NCI-H2227 treated with DMSO at 0.1 percent for 48 hours (cell line): ENCODE results near the gene CLK3.

Experiments used
- DNase-seq: peaks from one replicate; lab custom pipeline; 2025; lab: John Stamatoyannopoulos, UW

Gene CLK3

DNA sequence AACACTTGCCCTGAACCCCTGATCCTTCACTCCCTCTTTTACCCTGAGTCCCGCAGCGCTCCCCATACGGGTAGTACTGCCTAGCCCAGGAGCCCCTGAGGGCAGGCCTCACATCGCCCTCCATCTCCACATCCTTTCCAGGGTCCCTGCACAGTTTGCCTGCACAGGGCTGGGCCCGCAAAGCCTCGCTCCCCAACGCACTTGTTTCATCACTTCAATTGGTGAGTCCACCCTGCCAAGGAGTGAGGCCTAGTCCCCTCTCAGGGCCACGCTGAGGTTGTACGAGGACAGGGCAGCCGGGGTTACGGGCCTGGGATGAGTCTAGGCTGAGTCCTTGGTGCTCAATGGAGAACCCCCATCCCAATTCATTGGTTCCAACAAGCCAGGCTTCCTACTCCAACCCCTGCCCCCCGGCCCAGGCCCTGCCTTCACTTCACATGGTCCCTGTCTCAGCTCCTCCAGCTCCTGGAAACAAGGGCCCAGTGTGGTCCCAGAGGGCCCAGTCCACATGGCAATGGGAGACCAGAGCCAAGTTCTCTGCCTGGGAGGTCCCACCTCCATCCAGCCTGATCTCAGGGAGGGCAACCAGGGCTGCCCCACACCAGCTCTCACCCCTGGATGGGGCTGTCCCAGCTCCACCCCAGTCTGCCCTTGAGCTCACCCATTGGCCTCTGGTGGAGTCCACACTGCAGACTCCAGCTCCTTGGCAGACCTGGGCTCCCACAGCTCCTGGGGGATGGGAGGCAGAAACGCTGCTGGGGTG lies 12.4 kb upstream of the CLK3 start:
- DNase-seq: no peak

DNA sequence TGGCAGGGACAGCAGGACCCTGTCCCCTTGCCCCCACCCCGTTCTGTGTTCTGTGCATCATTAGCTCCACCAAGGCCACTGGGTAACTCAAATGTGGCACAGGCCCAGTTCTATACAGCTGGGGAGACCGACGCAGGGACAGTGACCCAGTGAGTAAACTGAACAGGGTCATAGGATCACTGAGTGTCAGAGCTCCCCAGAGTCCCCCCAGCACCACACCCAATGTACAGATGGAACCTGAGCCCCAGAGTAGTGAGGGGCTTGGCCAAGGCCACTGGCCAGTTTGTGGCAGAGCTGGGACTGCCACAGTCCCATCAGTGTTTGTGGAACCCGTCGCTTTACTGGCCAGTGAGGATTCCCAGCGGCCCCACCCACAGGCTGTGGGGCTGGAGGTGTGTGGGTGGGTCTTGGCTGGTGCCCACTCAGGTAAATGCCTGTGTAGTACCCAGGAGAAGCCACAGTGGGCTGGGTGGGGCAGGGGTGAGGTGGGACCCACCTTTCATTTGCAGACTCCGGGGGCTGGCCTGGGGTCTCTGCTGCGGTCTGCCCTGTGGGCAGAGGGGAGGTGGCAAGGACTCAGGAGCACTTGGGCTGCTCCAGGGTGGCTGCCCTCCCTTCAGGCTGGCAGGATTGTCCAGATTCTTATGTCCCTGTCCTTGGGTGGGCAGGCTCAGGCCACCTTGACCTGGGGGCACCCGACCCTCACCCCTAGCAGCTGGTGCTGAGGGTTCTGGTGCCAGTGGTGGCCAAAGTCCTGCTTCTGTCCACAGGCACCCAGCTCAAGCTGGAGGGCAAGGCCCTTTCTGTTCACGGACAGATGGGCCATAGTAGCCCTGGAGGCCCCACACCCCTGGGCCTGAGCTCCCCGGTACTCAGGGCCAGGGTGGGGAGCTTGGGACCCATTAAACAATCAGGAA lies 11.6 kb upstream of the CLK3 start:
- DNase-seq: no peak

- no peak for DNase-seq
Observed at GRCh38 chr15:74604983-74605794, 10.4 kb upstream of the CLK3 start.

DNA sequence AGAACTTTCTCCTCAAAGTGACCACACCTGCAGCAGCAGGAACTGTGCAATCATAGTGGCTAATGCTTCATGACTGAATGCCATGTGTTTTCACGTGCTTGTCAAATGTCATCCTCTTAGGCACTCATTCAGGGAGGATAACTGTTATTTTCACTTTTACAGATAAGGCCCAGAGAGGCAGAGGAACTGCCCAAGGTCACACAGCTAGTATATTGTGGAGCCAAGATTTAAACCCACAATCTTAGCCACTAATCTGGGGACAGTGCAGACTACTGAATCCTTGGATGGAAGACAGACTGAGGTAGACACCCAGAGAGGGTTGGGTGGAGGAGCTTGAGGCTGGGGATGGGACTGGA lies 9.9 kb upstream of the CLK3 start:
- no peak for DNase-seq

DNA sequence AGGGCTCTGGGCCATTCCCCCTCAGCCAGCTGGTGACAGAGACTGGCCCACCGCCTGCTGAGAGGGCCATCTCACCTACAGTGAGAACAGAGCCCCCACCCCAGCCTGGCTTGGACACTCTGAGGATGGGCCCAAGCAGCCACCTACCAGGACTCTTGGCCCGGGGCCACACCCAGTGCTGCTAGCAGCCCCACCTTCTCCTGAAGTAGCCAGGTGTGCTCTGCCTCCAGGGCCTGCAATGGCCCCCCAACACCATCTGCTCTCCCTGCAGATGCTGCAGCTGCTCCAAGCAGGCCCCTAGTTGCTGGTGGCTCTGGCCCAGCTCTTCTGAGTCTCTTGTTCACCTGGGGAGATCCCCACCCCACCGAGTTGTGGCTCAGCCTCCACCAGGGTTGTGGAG lies 6.8 kb upstream of the CLK3 start:
- no peak for DNase-seq

DNA sequence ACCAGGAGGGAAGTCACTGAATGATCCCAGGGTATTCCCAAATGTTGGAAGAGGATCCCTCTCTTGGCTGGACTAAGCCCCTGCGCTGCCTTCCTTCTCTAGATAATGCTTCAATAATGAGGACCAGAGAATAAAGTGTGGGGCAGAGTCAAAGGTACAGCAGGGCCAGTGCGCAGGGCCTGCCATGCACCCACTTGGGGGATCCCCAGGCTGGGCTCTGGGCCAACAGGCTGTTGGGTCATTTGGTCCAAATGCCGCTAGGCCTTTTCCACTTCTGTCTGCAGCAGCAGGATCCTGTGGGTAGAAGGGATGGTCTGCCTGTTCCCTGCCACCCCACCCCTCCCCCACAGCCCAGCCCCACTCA lies 5.7 kb upstream of the CLK3 start:
- DNase-seq: no peak

- DNase-seq: no peak
Observed at GRCh38 chr15:74610302-74610951, 5.2 kb upstream of the CLK3 start.

- DNase-seq: no peak
Observed at GRCh38 chr15:74611341-74611740, 4.3 kb upstream of the CLK3 start.

- no peak for DNase-seq
Observed at GRCh38 chr15:74611834-74612233, 3.8 kb upstream of the CLK3 start.

DNA sequence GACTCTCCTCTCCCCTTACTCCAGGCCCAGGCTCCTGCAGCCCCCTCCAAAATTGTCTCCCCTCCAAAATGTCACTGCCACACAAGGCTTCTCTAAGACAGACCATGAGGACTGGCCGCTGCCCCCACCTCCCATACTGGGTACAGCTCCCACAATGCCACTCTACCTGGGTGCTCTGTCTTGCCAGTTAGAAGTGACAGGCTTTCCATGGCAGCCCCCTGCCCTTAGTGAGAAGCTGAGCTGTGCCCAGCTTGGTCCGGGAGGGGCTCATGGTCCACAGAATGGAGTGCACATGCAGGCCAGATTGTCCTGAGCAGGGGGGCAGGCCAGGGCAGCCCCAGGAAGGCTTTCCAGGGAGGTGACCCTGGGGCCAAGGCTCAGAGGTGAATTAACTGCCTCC lies 3.0 kb upstream of the CLK3 start:
- DNase-seq: no peak

GRCh38 chr15:74613089-74613952 lies 2.3 kb upstream of the CLK3 start:
- DNase-seq: no peak

DNA sequence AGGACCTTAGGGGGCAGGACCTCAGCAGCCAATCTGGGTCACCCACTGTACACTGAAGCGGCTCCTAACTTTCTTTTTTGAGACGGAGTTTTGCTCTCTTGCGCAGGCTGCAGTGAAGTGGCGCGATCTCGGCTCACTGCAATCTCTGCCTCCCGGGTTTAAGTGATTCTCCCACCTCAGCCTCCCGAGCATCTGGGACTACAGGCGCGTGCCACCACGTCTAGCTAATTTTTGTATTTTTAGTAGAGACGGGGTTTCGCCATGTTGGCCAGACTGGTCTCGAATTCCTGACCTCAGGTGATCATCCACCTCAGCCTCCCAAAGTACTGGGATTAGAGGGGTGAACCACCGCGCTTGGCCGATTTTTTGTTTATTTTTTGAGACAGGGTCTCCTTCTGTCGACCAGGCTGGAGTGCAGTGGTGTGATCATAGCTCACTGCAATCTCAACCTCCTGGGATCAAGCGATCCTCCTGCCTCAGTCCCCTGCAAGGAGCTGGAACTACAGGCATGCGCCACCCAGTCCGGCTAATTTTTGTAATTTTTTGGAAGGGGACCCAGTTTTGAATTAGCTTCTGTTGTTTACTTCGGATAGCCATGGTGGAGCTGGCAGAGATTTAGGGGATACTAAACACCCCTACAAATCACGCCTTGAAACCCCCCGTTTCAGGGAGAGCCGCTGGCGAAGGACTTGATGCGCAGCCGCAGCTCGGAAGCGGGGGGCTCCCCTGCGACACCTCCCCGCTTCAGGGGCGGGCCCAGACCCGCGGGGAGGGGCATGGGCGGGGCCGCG lies 1.5 kb upstream of the CLK3 start:
- peak; percentile 62 for DNase-seq

GRCh38 chr15:74614744-74615507 lies 710 bp upstream of the CLK3 start:
- DNase-seq: peak; percentile 43

- DNase-seq: peak; percentile 3
Observed at GRCh38 chr15:74616366-74616939, 817 bp downstream of the CLK3 start.

DNA sequence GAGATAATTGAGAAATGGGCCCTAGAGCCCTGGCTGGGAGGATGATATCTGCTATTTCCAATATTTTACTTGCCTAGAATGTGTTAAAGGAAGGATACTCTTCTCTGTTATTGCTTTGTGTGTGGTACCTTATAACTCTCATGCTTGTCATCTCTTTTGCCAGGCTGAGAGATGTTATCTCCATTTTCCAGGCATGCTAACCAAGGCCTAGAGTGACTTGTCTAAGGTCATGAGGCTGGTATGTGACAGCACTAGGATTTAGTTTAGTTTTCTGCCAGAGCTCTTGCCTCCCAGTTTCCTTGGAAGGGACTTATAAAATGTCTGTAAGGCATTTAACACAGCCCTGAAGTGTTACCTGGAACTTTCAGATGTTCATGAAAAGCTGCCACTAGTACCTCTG lies 1.4 kb downstream of the CLK3 start:
- DNase-seq: no peak

DNA sequence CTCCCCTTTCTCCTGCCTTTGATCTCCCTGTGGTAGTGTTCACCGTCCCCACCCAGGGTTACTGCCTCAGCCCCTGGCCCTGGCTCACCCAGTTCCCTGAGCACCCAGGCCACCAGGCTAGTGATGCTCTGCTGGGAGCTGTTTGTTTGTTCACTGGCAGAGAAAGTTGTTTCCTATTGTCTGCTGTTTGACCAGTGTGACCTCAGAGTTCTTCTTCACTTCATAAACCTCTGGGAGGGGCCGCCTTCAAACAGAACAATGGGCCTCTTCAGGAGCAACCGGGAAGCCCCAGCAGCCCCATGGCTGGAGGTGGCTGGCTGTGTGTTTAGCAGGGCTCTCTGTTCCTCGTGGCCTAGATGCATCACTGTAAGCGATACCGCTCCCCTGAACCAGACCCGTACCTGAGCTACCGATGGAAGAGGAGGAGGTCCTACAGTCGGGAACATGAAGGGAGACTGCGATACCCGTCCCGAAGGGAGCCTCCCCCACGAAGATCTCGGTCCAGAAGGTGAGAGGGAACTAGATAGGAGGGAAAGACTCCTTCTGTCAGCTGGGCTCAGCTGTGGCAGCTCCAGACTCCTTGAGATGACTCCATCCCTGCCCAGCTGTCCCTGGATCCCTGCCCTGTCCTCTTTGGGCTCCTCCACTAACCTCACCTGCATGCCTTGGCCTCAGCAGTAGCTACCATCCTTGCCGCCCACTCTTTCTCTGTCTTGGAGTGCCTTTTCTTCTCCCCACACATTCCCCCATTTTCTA lies 3.4 kb downstream of the CLK3 start:
- no peak for DNase-seq

DNA sequence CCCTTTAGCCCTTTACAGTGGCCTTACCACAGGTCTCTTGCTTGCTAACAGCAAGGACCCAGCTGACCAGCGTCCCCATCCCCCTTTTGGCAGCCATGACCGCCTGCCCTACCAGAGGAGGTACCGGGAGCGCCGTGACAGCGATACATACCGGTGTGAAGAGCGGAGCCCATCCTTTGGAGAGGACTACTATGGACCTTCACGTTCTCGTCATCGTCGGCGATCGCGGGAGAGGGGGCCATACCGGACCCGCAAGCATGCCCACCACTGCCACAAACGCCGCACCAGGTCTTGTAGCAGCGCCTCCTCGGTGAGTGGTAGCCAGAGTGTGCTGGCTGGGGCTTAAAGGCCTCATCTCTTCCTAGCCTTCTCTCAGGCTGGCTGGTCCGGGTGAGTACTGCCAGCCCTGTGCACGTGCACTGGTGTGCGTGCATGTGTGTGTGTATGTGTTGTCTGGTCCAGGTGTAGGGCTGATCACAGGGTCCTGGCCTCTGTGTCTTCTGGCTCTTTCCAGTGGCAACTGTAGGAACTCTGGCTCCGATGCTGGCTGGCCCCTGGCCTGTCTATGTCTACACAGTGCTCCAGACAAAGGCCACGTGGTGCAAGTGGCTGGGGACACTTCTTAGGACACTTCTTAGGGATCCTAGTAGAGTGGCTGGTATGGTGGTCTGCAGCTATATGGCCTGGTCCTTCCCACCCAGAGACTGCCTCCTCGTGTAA lies 4.4 kb downstream of the CLK3 start:
- DNase-seq: no peak
